ENCODE data around the gene ANKRD33. TPM values are rescaled to one million over a fixed set of nuclear protein-coding genes. Genes with fewer than 3 reads are reported as not detected.

ANKRD33 gene
- total and polyA plus RNA-seq, 2 of the 4 experiments (the other 2 are of a cell fraction) = under 0.01 to 0.03 TPM

DNA sequence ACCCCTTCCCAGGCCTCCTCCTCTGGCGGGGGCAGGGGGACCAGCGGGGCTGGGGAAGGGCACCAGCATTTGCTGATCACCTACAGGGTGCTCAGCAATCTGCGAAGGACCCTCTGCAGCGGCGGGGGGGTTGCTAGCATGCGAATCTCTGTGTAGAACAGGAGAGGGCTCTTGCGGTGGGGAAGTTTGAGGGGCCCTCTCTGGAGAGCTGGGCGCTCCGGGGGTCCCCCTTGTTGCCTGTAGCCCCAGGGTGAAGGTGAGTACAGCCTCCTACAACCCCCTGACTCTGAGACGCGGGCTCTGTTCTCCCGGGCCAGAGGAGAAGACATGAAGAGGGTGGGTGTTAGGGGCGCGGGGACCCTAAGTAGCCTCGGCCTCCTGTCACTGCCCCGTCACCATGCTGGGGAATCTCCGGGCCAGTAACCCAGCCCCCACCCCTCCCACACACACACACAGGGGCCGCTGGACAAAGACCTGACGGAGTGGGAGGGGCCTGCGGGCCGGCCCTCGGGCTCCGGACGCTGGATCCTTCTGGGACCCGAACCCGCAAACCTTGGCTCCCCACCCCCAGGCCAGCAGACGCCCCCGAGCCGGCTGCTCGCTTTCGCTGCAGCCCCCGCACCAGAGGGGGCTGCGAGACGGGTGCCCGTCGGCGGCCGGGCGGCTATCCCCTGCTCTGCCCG is 40.1 kb upstream of the ANKRD33 start:
- BruUV-seq (replicated peaks) = no TSS peak
- H2BK15ac ChIP-seq (ENCODE audit: low read depth, low read length) = no peak overlapping the region
- H3K56ac ChIP-seq (ENCODE audit: extremely low read depth, insufficient read depth, low read length) = no peak overlapping the region
- TF ChIP-seq NFE2L2 (IDR thresholded peaks at IDR 0.05; ENCODE audit: low read depth, low read length) (no peak), CEBPB (IDR thresholded peaks at IDR 0.05; ENCODE audit: low read depth, low read length) (no peak), MAFK (IDR thresholded peaks at IDR 0.05; ENCODE audit: low read depth, low read length) (no peak), ELK1 (IDR thresholded peaks at IDR 0.05; ENCODE audit: borderline replicate concordance, low read depth, low read length) (no peak), MXI1 (IDR thresholded peaks at IDR 0.05; ENCODE audit: borderline replicate concordance, low read depth, low read length) (no peak), RCOR1 (IDR thresholded peaks at IDR 0.05; ENCODE audit: insufficient replicate concordance, low read length) (no peak), POLR2A (IDR thresholded peaks at IDR 0.05; ENCODE audit: low read depth, low read length) (no peak), MAZ (IDR thresholded peaks at IDR 0.05; ENCODE audit: borderline replicate concordance, low read depth, low read length) (no peak), BHLHE40 (IDR thresholded peaks at IDR 0.05; ENCODE audit: low read depth, low read length) (no peak), CTCF (conservative IDR thresholded peaks at IDR 0.05; ENCODE audit: low read depth, low read length) (no peak), SMC3 (IDR thresholded peaks at IDR 0.05; ENCODE audit: low read depth, low read length) (no peak), USF2 (IDR thresholded peaks at IDR 0.05; ENCODE audit: low read depth, low read length) (no peak), RAD21 (IDR thresholded peaks at IDR 0.05; ENCODE audit: low read length) (no peak), CHD1 (IDR thresholded peaks at IDR 0.05; ENCODE audit: low read depth, low read length) (no peak)
- no CpG with 5 or more reads among the region's 40 CpGs for WGBS, 2 experiments (ENCODE audit: extremely low coverage in 2 of 2, insufficient read length in 1 of 2)
- no peaks in the 10 kb centered on the region for H4K20me1 ChIP-seq (ENCODE audit: insufficient read depth, low read length)
- no peak overlapping the region for H3K14ac ChIP-seq (replicated peaks; ENCODE audit: low read depth, low read length)
- H3K23ac ChIP-seq (ENCODE audit: low read depth, low read length) = no peak overlapping the region
- H3K9me3 ChIP-seq (ENCODE audit: control insufficient read depth, insufficient read depth, low read length) = no peaks in the 10 kb centered on the region
- in situ Hi-C loops (cut with MboI; ENCODE audit: low sequenced_read_pairs) = no loop called here
- CTCF ChIA-PET = no interaction called here
- intact Hi-C loops (cut with micrococcal nuclease) = no loop called here
- no peak overlapping the region for H2BK120ac ChIP-seq (ENCODE audit: low read depth, low read length)
- H2BK5ac ChIP-seq (ENCODE audit: low read depth, low read length, poor library complexity, severe bottlenecking) = no peak overlapping the region
- H3K27ac ChIP-seq (ENCODE audit: insufficient read depth, low read length) = no peak overlapping the region
- POLR2A ChIA-PET (ENCODE audit: unreplicated experiment) = no interaction called here
- H4K8ac ChIP-seq (ENCODE audit: low read depth in 2 of 2, low read length in 2 of 2) = peak overlapping the region in 1 of 2 experiments; percentile 42; a peak in 1 of 4 replicates
- H3K79me1 ChIP-seq (ENCODE audit: low read depth in 1 of 2, low read length in 2 of 2) = no peaks in the 10 kb centered on the region
- no peak overlapping the region for H4K91ac ChIP-seq (ENCODE audit: insufficient read depth, low read depth, low read length)
- H3K18ac ChIP-seq (ENCODE audit: low read depth, low read length) = no peak overlapping the region
- no peak overlapping the region for H4K5ac ChIP-seq (ENCODE audit: low read depth, low read length)
- H3K4ac ChIP-seq (ENCODE audit: low read depth, low read length) = no peak overlapping the region; the same call in 1 of the 2 replicates
- peak overlapping the region; percentile 50 for H3K4me3 ChIP-seq (ENCODE audit: insufficient read depth, low read depth, low read length)
- peak; percentile 12 for DNase-seq
- H2AK5ac ChIP-seq (ENCODE audit: low read depth, low read length) = no peak overlapping the region
- H3K9me1 ChIP-seq (ENCODE audit: insufficient read depth, low read length) = peaks cover 3% of the 10 kb centered on the region; the same call in 1 of the 2 replicates
- H2AK9ac ChIP-seq (replicated peaks; ENCODE audit: low read depth, low read length, poor library complexity) = peak overlapping the region; percentile 61
- no peaks in the 10 kb centered on the region for H3K36me3 ChIP-seq (ENCODE audit: control insufficient read depth, insufficient read depth, low read length)
- peak overlapping the region; percentile 29; the same call in 1 of the 2 replicates for H3K4me2 ChIP-seq (ENCODE audit: low read depth, low read length)
- H3K4me1 ChIP-seq (ENCODE audit: control insufficient read depth, insufficient read depth, low read length) = no peaks in the 10 kb centered on the region
- no peak overlapping the region for H2BK20ac ChIP-seq (ENCODE audit: low read depth, low read length)
- H3K9ac ChIP-seq (ENCODE audit: low read depth, low read length) = no peak overlapping the region; the same call in 1 of the 2 replicates
- peak overlapping the region; percentile 93 for H2AFZ ChIP-seq (replicated peaks; ENCODE audit: low read length, poor library complexity)
- peaks cover 63% of the 10 kb centered on the region for H3K27me3 ChIP-seq (ENCODE audit: control insufficient read depth, insufficient read depth, low read length)
- ATAC-seq (ENCODE audit: low read depth) = peak; percentile 63
- dilution Hi-C loops (cut with HindIII; ENCODE audit: low sequenced_read_pairs, unreplicated experiment) = no loop called here

All from IMR-90 (cell line).